B cell (primary cell): ENCODE data around the gene MDFI. TPM values are rescaled to one million over a fixed set of nuclear protein-coding genes. Genes with fewer than 3 reads are reported as not detected.
A peak's percentile ranks its signal among the peaks of the same experiment; 100 is the strongest.

Source experiments
- ATAC-seq: fragments of 200-7000 bp; cut with Tn5 transposase; one replicate; pipeline ENCODE4 v1.10.0; 2021; ENCODE audit warnings: low read depth, mild to moderate bottlenecking, moderate number of reproducible peaks, moderate library complexity
- CTCF ChIA-PET: fragments of 350-600 bp; sonication (Branson Sonifier 250); formaldehyde crosslinking; loops from one replicate; lab custom pipeline; 2021; ENCODE audit warnings: antibody characterized with exemption, inconsistent platforms; lab: Charles Lee
- POLR2A ChIA-PET: fragments of 350-600 bp; sonication (Branson Sonifier 250); formaldehyde crosslinking; loops from one replicate; lab custom pipeline; 2021; ENCODE audit warnings: antibody characterized with exemption; lab: Charles Lee
- DNase-seq: peaks from one replicate; pipeline ENCODE4 v3.0.0; 2013
- H2AFZ ChIP-seq: 2 replicates; pipeline ENCODE4 v1.6.1; 2012; ENCODE audit warnings: mild to moderate bottlenecking, low read depth, low read length; ENCODE audit not compliant: insufficient read depth, poor library complexity, severe bottlenecking
- H3K27ac ChIP-seq, 2 donors: 1 replicate in 1 of 2; 2 replicates in 1 of 2; pipeline ENCODE4 v1.5.1; 2012 to 2013; ENCODE audit warnings: low read length in 2 of 2, mild to moderate bottlenecking in 2 of 2, moderate library complexity in 1 of 2
- H3K27me3 ChIP-seq, 4 experiments: fragments of 200-600 bp in 1 of 4; sonication (generic) in 1 of 4; replicated peaks in 1 of 4; 1 replicate in 2 of 4; 2 replicates in 2 of 4; pipeline versions ENCODE4 v1.6.1 to v1.7.0; 2013 to 2016; ENCODE audit warnings: low read length in 3 of 4, mild to moderate bottlenecking in 2 of 4, mixed read lengths in 1 of 4, moderate library complexity in 1 of 4; ENCODE audit not compliant: insufficient read depth in 4 of 4, control insufficient read depth in 3 of 4; ENCODE audit errors: control extremely low read depth in 1 of 4
- H3K36me3 ChIP-seq, 2 experiments: replicated peaks in 1 of 2; 1 replicate in 1 of 2; 2 replicates in 1 of 2; pipeline versions ENCODE4 v1.6.1 to v1.7.1; 2013; ENCODE audit warnings: low read length in 1 of 2; ENCODE audit not compliant: insufficient read depth in 2 of 2, control insufficient read depth in 1 of 2; ENCODE audit errors: control extremely low read depth in 1 of 2, extremely low read depth in 1 of 2
- H3K4me1 ChIP-seq, 2 donors: fragments of 200-600 bp in 1 of 2; sonication (generic) in 1 of 2; 1 replicate in 1 of 2; 2 replicates in 1 of 2; pipeline versions ENCODE4 v1.5.1 to v1.6.1; 2013 to 2017; ENCODE audit warnings: low read length in 2 of 2; ENCODE audit not compliant: control insufficient read depth in 2 of 2, insufficient read depth in 2 of 2
- H3K4me2 ChIP-seq: replicated peaks from 2 replicates; pipeline ENCODE3; 2012; ENCODE audit warnings: mild to moderate bottlenecking, low read depth, low read length; ENCODE audit not compliant: poor library complexity, severe bottlenecking
- H3K4me3 ChIP-seq, 5 experiments: fragments of 200-600 bp in 1 of 5; sonication (generic) in 1 of 5; 1 replicate in 3 of 5; 2 replicates in 2 of 5; pipeline versions ENCODE4 v1.5.1 to v1.7.0; 2011 to 2016; ENCODE audit warnings: low read length in 4 of 5, mild to moderate bottlenecking in 4 of 5, low read depth in 2 of 5, control low read depth in 1 of 5, moderate library complexity in 1 of 5; ENCODE audit not compliant: insufficient read depth in 1 of 5; ENCODE audit errors: control extremely low read depth in 1 of 5, extremely low read depth in 1 of 5
- H3K79me2 ChIP-seq: fragments of 200-600 bp; sonication (generic); one replicate; pipeline ENCODE4 v1.6.0; 2016; ENCODE audit warnings: low read length; ENCODE audit not compliant: control insufficient read depth, insufficient read depth
- H3K9ac ChIP-seq: fragments of 200-600 bp; sonication (generic); 2 replicates; pipeline ENCODE4 v1.6.1; 2017; ENCODE audit warnings: mild to moderate bottlenecking, low read length, moderate library complexity
- H3K9me3 ChIP-seq, 3 donors: one replicate each; pipeline versions ENCODE4 v1.6.1 to v1.7.1; 2013; ENCODE audit warnings: low read length in 2 of 3; ENCODE audit not compliant: control insufficient read depth in 2 of 3, insufficient read depth in 1 of 3; ENCODE audit errors: control extremely low read depth in 1 of 3
- H4K20me1 ChIP-seq: 2 replicates; pipeline ENCODE4 v1.6.0; 2012; ENCODE audit warnings: mild to moderate bottlenecking, low read length; ENCODE audit not compliant: insufficient read depth, control insufficient read depth, poor library complexity, severe bottlenecking
- H3K27ac Mint-ChIP-seq: one replicate; pipeline ENCODE4 v1.8.0; 2021; ENCODE audit warnings: mixed read lengths
- H3K27me3 Mint-ChIP-seq: one replicate; pipeline ENCODE4 v1.8.0; 2021; ENCODE audit warnings: mixed read lengths
- H3K4me1 Mint-ChIP-seq: one replicate; pipeline ENCODE4 v1.8.0; 2021; ENCODE audit warnings: mixed read lengths
- H3K4me3 Mint-ChIP-seq: one replicate; pipeline ENCODE4 v1.8.0; 2021; ENCODE audit warnings: mixed read lengths
- H3K9me3 Mint-ChIP-seq: one replicate; pipeline ENCODE4 v1.8.0; 2022; ENCODE audit warnings: mixed read lengths; ENCODE audit not compliant: insufficient read depth
- CTCF ChIP-seq: fragments of 200-600 bp; IDR thresholded peaks from one replicate; pipeline ENCODE4 v1.8.0; 2022; ENCODE audit warnings: antibody characterized with exemption, mild to moderate bottlenecking
- EZH2 ChIP-seq: IDR thresholded peaks from 2 replicates; pipeline ENCODE4 v1.6.1; 2012; ENCODE audit warnings: borderline replicate concordance, low read depth, mild to moderate bottlenecking, moderate library complexity, low read length; ENCODE audit not compliant: insufficient read depth, poor library complexity, severe bottlenecking
- WGBS: methylation state at CpG from one replicate; pipeline ENCODE4 v1.1.5; 2013; ENCODE audit warnings: missing lambda C conversion rate; ENCODE audit not compliant: insufficient coverage; 5-methylcytosine and 5-hydroxymethylcytosine counted together
- intact Hi-C: fragments of 100-400 bp; cut with micrococcal nuclease; formaldehyde crosslinking; loops from one replicate; pipeline ENCODE4 v1.10.0; 2022
- polyA plus RNA-seq: library from polyadenylated mRNA; depleted of rRNA; stranded (reverse); fragments of >200 nt; gene quantifications from 2 replicates; pipeline ENCODE4 v1.2.3, GENCODE V29; 2012
- small RNA-seq: library from RNA; depleted of rRNA; stranded (forward); fragments of <200 nt; gene quantifications from one replicate; pipeline ENCODE3, GENCODE V24; 2012; ENCODE audit warnings: low replicate concordance, low read depth; ENCODE audit not compliant: insufficient read length
- total RNA-seq, 2 donors: library from RNA; stranded (reverse); fragments of 120-200 nt in 1 of 2; gene quantifications; 1 replicate in 1 of 2; 2 replicates in 1 of 2; pipeline versions ENCODE4 v1.2.3 to v1.2.4, GENCODE V29; 2013 to 2022

The MDFI gene
- total and polyA plus RNA-seq, 2 donors (not counting 1 experiment from before 2014, with no cell fraction given), result not detected

- TF ChIP-seq EZH2 (no peak), CTCF (no peak)
- peak overlapping the region; percentile 27 for H3K4me3 Mint-ChIP-seq
- H3K27ac Mint-ChIP-seq, result peak overlapping the region; percentile 100
- no peak for ATAC-seq
- H3K4me2 ChIP-seq, result peak overlapping the region; percentile 82
- WGBS, result 92% methylated on average over 12 of the region's 14 CpGs
- peaks cover 95% of the 10 kb centered on the region for H3K79me2 ChIP-seq
- peaks cover 95% of the 10 kb centered on the region for H3K4me1 Mint-ChIP-seq
- ChIA-PET CTCF (interaction anchor here (5.5 to 8.3 kb wide), 3 partner anchors 16 to 31 kb away, joined by 86 to 303 read pairs (median 176); partner anchors contain the start of gene TFEB), POLR2A (interaction anchor here (11.0 kb wide), 1 partner anchor 29 kb away, joined by 342 read pairs; the partner anchor contains the start of gene TFEB)
- no peak overlapping the region for H2AFZ ChIP-seq
- peaks cover 0 to 46% of the 10 kb centered on the region in 2 experiments for H3K36me3 ChIP-seq
- H3K9me3 ChIP-seq, result peaks cover 0 to 7% (median 0%) of the 10 kb centered on the region in 3 donors
- intact Hi-C loops, result loop anchor here (10.0 kb wide), 1 partner anchor 192 kb away; the partner anchor contains the start of gene USP49
- peak overlapping the region in 1 of 2 donors; percentile 96 for H3K27ac ChIP-seq
- no peak for DNase-seq
- no peaks in the 10 kb centered on the region for H3K27me3 Mint-ChIP-seq
- H3K4me1 ChIP-seq, result peaks cover 80 to 91% of the 10 kb centered on the region in 2 donors
- H4K20me1 ChIP-seq, result peaks cover 49% of the 10 kb centered on the region
- no peaks in the 10 kb centered on the region for H3K9me3 Mint-ChIP-seq
- no peak overlapping the region for H3K9ac ChIP-seq
- no peak overlapping the region for H3K4me3 ChIP-seq
- no peaks in the 10 kb centered on the region for H3K27me3 ChIP-seq
These were observed 64.7 kb downstream of the MDFI start for GRCh38 chr6:41702771-41703494.

Small RNA genes within 50 kb of the gene (small RNA-seq; reads per million reads assigned to genes)
- not detected for gene MIR4641

Other genes starting within 250 kb of the MDFI start
- 37.5 and 38.7 TPM in 2 replicates for gene FOXP4, start 92.1 kb upstream of the MDFI start, total RNA-seq
- 15.9 and 17.0 TPM in 2 replicates for gene FOXP4, start 92.1 kb upstream of the MDFI start, polyA plus RNA-seq
- 147 and 148 TPM in 2 replicates for gene TFEB, start 97.1 kb downstream of the MDFI start, total RNA-seq
- 77.4 and 113 TPM in 2 replicates for gene TFEB, start 97.1 kb downstream of the MDFI start, polyA plus RNA-seq
- not detected in 2 replicates for gene PGC, start 108.9 kb downstream of the MDFI start, total RNA-seq
- not detected in 2 replicates for gene PGC, start 108.9 kb downstream of the MDFI start, polyA plus RNA-seq
- gene FRS3, start 141.4 kb downstream of the MDFI start, total RNA-seq, result 8.6 and 9.8 TPM in 2 replicates
- 8.7 and 12.0 TPM in 2 replicates for gene FRS3, start 141.4 kb downstream of the MDFI start, polyA plus RNA-seq
- not detected in 2 replicates for gene PRICKLE4, start 142.3 kb downstream of the MDFI start, total RNA-seq
- gene PRICKLE4, start 142.3 kb downstream of the MDFI start, polyA plus RNA-seq, result 0.60 and 0.75 TPM in 2 replicates
- gene TOMM6, start 149.2 kb downstream of the MDFI start, total RNA-seq, result 117 and 130 TPM in 2 replicates
- gene TOMM6, start 149.2 kb downstream of the MDFI start, polyA plus RNA-seq, result 167 and 239 TPM in 2 replicates